Smooth muscle cell of the brain vasculature (primary cell): ENCODE measurements around the gene CPLX3.

Experiments
- DNase-seq: peaks from one replicate; pipeline ENCODE4 v3.0.0-alpha.2; 2012; ENCODE audit warnings: low read depth, low spot score

CPLX3 gene

DNA sequence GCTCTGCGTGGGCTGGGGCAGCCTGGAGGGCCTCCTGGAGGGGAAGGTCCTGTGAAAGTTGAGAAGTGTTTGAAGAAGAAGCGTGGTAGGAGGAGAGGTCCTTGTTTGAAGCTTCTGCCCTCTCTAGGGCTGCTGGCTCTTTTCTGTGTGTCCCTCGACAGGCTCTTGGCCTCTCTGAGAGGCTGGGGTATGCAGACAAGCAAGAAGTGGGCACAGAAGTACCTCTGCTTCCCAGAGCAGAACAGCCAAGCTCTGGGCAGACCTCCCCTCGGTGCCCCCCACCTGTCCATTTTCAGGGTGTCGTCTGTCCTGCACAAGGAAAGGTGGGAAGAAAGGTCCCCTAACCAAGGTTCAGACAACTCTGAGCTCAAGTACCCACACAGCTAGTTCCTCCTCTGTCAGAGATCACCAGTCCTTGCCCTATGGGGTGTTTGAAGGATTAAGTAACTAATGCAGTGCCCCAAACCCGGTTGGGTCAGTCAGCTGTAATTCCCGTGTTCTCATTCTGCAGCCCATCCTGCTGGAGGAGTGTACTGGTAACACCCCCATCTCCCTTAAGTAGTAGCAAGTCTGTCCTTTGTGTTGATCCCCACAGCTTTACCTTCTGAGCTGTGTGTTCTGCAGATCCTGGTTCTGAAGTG, 38.3 kb upstream of the CPLX3 start:
- DNase-seq: no peak

DNA sequence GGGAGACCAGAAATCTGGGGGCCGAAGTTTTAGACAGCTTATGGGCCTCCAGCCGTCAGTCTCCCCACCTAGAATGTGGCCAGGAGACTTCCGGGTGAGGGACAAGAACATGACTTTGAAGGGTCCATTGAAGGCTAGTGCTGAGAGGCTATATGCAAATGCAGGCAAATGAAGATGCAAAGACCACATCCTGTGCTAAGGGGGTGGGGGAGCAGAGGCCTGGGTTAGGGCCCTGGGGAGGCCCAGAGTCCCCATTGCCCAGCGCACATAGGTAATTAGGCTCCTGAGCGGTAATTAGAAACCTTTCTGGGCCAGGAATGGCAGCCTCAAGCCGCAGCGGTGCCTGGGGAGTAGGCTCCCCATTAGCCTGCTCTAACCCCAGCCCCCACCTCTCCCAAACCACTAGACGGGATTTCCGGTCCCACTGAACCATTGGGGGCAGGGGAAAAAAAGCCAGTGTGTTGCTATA, 37.7 kb upstream of the CPLX3 start:
- no peak for DNase-seq

DNA sequence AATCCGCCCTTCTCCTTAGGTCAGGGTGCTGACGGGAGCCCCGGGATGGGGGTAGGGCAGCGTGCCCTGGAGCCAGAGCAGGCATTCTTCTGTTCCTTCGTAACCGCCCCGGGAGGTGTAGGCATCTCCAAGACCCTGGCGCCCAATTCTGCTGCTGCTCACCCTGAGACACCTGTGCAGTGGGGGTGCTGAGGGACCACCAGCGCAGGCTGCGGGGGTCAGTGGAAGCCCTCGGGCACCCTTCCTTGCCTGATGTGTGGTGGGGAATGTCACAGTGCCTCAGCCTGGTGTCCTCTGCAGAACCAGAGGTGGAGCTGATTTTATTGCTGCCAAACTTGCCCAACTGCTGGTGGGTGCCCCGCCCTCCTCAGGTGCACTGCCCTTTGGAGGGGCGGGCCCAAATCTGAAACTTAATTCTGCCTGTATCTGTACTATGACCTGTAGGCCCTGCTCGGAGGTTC, 37.2 kb upstream of the CPLX3 start:
- DNase-seq: no peak

- DNase-seq: no peak
These were observed 36.7 kb upstream of the CPLX3 start for GRCh38 chr15:74789741-74790079.

GRCh38 chr15:74790080-74790916, 36.1 kb upstream of the CPLX3 start:
- peak; percentile 69 for DNase-seq

DNA sequence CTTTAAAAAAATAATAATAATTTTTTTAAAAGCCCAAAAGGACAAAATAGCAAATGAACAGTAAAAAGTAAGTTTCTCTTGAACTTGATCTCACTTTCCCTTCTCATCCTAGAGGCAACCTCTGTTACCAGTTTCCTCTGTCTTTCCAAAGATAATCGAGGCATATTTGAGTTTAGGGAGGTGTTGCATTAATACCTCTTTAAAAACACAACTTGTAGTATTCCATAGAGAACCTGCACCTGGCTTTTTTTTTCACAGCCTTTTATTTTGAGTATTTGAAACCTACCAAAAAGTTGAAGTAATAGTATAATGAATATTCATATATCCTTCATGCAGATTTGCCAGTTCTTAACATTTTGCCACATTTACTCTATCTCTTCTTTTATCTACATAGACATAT, 35.4 kb upstream of the CPLX3 start:
- no peak for DNase-seq

DNA sequence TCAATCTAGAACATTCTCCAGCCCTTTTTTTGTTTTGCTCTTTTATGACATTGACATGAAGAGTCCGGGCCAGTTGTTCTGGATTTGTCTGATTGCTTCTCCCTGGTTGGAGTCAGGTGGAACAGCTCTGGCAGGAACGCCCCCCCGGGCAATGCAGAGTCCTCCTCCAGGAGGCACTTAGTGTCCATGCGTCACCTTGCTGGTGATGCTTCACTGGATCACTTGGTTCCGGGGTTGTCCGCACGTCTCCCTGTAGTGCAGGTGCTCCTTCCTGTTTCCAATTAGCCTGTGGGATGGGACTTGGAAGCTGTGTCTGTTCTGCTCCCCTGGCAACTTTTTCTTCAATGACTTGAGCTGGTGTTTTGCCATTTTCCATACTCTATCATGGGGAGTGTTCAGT, 34.8 kb upstream of the CPLX3 start:
- DNase-seq: no peak

DNA sequence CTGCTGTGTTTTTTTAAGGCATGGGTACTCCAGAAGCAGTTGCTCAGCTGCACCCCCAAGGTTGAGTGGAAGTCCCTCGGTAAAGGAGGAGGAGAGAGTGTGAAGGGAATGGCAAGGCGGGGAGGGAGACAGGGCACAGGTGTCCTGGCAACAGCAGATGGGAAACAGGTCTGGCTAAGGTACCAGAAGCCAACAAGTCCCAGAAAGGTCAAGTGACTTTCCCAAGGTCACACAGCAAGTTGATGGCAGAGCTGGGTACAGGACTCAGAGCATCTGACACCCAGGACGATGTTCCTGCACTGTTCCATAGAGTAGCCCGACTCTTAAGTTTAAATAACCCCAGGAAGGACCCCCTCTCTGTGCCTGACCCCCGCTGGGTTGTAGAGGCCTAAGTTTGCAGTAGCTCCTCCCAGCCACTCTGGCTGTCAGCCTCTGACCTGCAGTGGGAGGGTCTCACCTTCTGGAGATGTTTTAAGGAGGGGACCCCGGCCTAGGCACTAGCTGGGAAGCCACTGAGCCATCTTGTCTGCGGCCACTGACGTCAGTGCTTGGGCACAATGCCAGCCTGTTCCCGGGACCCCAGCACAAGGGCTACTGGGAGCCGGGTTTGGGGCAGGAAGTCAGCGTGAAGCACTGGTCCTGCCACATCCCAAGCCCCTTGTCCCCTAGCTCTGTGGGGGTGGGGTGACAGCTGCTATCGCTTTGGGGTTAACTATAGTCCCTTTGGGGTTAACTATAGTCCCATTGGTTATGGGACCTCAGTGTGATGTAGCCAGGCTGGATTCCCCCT, 34.0 kb upstream of the CPLX3 start:
- no peak for DNase-seq

DNA sequence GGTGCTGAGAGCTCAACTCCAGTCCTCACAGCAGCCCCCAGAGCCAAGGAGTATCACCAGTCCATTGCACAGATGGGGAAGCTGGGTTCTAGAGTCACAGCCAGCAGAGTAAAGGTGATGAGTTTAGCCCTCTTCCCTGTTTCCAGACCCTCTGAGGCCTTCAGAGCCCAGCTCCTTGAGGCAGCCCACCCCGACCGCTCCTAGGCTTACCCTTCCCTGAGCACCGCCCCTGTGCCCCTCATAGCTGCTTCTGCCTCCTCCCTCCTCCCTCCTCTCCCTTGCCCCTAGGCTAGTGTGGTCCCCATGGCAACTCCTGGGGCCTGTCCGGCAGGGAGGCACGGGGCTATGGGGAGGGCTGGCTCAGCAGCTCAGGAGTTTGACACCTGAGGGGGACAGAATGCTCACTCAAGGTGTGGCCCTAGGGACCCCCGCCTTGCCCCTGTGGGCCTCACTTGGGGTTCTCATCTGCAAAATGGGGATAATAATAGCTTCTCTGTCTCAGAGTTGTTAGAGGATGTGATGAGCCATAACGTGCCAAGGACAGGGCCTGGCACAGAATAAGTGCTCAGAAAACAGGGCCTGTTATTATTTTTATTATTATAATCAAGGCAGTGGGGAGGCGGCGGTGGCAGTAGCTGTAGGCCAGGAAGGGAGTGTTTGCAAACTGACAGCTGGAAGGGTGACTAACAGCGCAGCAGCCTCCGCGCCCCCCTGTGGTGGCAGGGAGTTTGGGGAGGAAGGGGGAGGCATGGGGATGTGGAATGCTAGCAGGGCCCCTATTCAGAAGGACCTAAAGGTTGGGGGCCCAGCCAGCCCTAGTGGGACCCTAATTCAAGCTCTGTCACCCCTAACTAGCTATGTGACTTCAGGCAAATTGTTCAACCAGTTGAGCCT, 33.0 kb upstream of the CPLX3 start:
- no peak for DNase-seq

GRCh38 chr15:74794248-74794969, 32.0 kb upstream of the CPLX3 start:
- no peak for DNase-seq

DNA sequence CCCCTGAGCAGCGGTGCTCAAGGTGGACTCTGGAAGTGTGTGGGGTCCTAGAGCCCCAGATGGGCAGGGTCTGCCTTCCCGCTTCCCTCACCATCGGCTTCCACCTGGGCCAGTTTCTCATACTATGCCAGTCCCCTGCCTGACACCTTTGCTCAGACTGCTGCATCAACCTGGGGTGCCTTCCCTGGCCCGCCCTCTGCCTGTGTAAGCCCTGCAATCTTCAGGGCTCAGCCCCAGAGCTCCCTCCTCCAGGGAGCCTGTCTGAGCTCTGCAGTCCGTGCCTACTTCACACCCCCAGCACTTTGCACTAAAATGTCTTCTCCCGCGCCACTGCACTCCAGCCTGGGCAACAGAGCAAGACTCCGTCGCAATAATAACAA, 31.5 kb upstream of the CPLX3 start:
- no peak for DNase-seq

DNA sequence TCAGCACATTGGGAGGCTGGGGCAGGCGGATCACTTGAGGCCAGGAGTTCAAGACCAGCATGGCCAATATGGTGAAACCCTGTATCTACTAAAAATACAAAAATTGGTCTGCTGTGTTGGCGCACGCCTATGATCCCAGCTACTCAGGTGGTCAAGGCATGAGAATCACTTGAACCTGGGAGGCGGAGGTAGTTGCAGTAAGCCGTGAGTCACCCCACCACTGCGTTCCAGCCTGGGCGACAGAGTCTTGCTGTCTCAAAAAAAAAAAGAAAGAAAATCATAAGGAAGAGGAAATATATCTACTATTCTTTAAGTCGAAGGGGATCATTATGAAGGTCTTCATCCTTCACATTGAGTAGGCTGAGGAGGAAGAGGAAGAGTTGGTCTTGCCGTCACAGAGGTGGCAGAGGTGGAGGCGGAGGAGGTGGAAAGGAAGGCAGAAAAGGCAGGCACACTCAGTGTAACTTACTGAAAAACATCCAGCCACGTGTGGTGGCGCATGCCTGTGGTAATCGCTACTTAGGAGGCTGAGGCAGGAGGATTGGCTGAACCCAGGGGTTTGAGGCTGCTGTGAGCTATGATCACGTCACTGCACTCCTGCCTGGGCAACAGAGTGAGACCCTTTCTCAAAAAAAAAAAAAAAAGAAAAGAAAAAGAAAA, 30.3 kb upstream of the CPLX3 start:
- DNase-seq: no peak

DNA sequence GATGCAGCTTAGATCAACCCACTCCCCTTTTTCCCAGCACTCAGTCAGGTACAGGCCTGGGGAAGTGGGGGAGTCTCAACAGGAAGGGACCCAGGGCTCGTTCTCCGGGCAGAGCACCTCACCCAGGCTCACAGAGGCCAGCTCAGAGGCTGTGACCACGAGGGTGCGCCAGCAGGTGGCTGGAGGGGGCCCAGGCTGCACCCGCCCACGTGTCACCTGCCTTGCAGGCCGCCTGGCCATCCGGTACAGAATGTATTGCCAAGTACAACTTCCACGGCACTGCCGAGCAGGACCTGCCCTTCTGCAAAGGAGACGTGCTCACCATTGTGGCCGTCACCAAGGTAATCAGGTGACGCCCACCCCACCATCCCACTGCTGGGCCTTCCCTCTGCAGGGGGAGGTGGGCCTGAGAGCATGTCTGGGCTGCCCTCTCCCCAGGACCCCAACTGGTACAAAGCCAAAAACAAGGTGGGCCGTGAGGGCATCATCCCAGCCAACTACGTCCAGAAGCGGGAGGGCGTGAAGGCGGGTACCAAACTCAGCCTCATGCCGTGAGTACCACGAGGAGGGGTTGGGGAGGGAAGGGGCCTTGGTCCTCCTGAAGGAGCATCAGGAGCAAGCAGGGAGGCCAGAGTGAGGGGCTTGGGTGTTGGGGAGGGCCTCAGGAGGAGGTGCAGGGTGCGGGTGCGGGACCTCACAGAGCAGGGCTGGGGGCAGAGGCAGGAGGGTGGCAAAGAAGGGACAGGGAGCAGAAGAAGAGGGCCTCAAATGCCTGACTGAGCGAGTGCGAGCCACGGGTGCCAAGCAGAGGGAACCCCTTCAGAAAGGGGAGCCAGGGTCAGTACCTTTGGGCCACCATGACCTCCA, 27.8 kb upstream of the CPLX3 start:
- DNase-seq: no peak

- DNase-seq: no peak
These were observed 27.1 kb upstream of the CPLX3 start for GRCh38 chr15:74799255-74799855.

DNA sequence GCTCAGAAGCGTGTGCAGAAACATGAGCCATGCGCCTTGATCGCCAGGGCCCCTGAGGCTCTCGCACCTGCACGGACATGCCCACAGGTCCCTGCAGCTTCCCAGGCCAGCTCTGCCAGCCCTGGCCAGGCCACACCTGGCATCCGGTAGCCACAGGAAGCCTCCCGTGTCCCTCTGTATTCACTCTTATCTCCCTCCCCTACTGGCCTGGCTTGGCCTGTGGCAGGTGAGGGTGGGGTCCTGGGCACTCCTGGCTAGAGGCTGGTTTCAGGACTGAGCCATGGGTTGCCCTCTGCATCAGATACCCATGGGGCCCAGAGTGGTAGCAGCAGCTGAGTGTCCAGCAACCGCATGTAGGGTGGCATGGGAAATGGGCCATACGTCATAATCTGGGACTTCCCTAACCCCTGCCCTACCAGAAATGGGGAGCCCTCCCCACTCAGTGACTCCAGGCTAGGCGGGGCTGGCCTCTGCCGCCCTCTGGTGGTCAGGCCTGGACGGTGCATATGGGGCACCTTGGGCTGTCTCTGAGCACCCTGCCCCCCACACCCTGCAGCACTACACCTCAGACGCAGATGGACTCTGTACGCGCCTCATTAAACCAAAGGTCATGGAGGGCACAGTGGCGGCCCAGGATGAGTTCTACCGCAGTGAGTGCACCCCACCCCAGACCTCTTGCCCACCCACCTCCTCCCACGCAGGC, 26.4 kb upstream of the CPLX3 start:
- no peak for DNase-seq

- no peak for DNase-seq
These were observed 25.8 kb upstream of the CPLX3 start for GRCh38 chr15:74800559-74801094.

DNA sequence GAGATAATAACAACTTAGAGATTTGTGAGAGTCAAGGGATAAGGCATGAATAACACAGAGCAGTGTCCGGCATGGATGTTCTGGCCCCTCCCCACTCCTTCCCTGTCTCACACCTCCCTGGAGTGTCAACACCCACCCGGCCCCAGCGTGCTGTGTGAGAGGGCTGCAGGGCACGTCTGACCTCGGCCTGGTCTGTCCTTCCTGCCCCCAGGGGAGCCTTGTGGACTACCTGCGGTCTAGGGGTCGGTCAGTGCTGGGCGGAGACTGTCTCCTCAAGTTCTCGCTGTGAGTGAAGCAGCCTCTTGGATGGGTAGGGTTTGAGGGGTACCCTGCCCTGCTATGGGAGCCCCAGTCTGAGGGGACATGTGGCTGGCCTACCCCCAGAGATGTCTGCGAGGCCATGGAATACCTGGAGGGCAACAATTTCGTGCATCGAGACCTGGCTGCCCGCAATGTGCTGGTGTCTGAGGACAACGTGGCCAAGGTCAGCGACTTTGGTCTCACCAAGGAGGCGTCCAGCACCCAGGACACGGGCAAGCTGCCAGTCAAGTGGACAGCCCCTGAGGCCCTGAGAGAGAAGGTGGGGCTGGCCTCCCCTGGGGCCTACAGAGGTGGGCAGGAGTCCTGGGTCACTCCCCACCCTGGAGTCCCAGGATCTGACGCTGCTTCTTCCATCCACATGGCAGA, 25.0 kb upstream of the CPLX3 start:
- no peak for DNase-seq
